Measurements from ENCODE around the gene LRGUK. TPM values are rescaled to one million over a fixed set of nuclear protein-coding genes. Genes with fewer than 3 reads are reported as not detected.

The LRGUK gene
- total RNA-seq, 1 donor from 2014 or later, result 0.05 TPM

DNA sequence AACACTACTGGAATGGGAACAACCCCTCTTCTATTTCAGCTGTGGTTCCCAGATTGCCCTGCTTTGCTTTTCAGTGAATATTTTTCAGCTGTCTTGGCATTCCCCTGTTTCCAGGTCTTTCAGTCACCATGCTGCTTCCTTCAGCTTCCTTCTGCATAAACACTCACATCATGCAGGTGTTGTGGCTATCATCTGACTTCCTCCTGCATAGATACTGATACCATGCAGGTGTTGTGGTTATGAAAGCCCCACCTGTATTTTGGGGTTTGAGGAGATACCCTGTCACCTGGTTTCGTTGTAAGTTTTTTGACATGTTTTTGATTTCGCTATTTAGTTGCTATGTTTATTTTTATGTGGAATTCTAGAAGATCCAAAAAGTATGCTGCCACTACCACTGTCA, 118.1 kb downstream of the LRGUK start:
- Mint-ChIP-seq H3K4me1 (ENCODE audit: low read depth) (no peaks in the 10 kb centered on the region), H3K27ac (no peak overlapping the region), H3K9me3 (no peaks in the 10 kb centered on the region), H3K4me3 (no peak overlapping the region), H3K36me3 (ENCODE audit: low read depth) (no peaks in the 10 kb centered on the region), H3K27me3 (ENCODE audit: insufficient read depth) (no peaks in the 10 kb centered on the region)
- no peak for DNase-seq (ENCODE audit: low spot score)
- intact Hi-C loops (cut with micrococcal nuclease), result no loop called here

DNA sequence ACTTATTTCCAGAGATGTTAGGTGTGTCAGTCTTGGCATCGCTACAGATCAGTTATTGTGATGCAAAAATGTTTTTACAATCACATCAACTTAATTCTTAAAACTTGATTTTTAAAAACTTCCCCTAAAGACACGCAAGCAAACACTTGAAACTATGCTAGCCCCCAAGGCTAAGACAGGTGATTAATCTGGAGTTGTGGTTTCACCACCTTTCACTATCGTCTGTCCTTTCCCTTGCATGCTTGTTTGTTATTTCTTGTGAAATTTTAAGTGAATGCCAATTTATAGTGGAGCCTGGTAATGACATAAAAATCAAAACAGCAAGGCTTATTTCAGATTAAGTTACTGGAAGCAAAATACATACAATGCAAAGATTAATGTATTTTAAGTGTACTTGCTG, 119.2 kb downstream of the LRGUK start:
- intact Hi-C loops (cut with micrococcal nuclease), result no loop called here
- no peaks in the 10 kb centered on the region for H3K4me1 Mint-ChIP-seq (ENCODE audit: low read depth)
- H3K9me3 Mint-ChIP-seq, result no peaks in the 10 kb centered on the region
- H3K27me3 Mint-ChIP-seq (ENCODE audit: insufficient read depth), result no peaks in the 10 kb centered on the region
- DNase-seq (ENCODE audit: low spot score), result no peak
- H3K27ac Mint-ChIP-seq, result no peak overlapping the region
- no peak overlapping the region for H3K4me3 Mint-ChIP-seq
- no peaks in the 10 kb centered on the region for H3K36me3 Mint-ChIP-seq (ENCODE audit: low read depth)

DNA sequence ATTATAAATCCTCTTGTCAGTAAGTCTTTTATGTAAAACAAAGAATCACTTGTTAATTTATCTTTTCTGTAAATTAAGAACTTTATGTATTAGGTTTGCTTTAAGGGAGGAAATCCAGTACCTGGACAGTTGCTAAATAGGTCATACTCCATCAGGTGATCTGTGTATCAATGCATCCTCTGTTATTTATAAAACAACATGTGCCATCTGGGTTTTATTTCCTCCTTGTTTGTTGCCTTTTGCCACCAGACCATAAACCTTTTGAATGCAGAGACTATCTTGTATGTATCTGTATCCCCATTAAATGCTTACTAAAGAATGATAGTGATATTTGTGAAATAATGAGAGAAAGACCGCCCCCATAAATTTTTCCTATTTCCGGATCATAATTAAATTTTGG, 119.6 kb downstream of the LRGUK start:
- intact Hi-C loops (cut with micrococcal nuclease), result no loop called here
- H3K36me3 Mint-ChIP-seq (ENCODE audit: low read depth), result no peaks in the 10 kb centered on the region
- no peak for DNase-seq (ENCODE audit: low spot score)
- no peaks in the 10 kb centered on the region for H3K9me3 Mint-ChIP-seq
- no peak overlapping the region for H3K4me3 Mint-ChIP-seq
- no peak overlapping the region for H3K27ac Mint-ChIP-seq
- no peaks in the 10 kb centered on the region for H3K27me3 Mint-ChIP-seq (ENCODE audit: insufficient read depth)
- no peaks in the 10 kb centered on the region for H3K4me1 Mint-ChIP-seq (ENCODE audit: low read depth)

DNA sequence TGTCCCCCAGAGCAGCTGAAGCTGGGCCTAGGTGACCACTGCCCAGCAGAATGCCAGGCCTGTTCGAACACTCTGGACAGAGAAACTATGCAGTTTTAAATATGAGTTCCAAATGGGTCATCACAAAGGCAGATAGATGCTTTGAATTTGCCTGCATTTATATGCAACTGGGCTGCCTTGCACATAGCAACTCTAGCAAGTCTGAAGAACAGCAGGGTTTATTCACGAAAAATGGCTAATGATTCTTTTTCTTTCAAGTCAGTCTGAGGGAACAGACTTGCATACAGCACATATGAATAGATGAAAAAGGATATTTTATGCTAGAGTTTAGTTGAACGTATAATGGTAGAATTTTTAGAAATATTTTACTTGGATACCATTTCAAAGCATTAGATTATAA, 121.1 kb downstream of the LRGUK start:
- no peaks in the 10 kb centered on the region for H3K27me3 Mint-ChIP-seq (ENCODE audit: insufficient read depth)
- no peaks in the 10 kb centered on the region for H3K9me3 Mint-ChIP-seq
- no peak overlapping the region for H3K4me3 Mint-ChIP-seq
- DNase-seq (ENCODE audit: low spot score), result no peak
- H3K36me3 Mint-ChIP-seq (ENCODE audit: low read depth), result no peaks in the 10 kb centered on the region
- intact Hi-C loops (cut with micrococcal nuclease), result no loop called here
- no peaks in the 10 kb centered on the region for H3K4me1 Mint-ChIP-seq (ENCODE audit: low read depth)
- no peak overlapping the region for H3K27ac Mint-ChIP-seq

DNA sequence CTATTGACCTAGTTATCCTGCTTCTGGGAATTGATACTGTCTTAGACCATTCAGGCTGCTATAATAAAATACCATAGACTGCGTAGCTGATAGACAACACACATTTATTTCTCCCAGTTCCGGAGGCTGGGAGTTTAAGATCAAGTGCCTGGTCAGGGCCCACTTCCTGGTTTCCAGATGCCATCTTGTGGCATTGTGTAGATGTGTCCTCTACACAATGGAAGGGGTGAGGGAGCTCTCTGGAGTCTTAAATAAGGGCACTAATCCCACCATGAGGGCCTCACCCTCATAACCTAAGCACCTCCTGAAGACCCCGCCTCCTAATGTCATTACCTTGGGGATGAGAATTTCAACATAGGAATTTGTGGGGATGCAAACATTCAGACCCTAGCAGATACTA, 127.2 kb downstream of the LRGUK start:
- Mint-ChIP-seq H3K4me1 (ENCODE audit: low read depth) (no peaks in the 10 kb centered on the region), H3K27me3 (ENCODE audit: insufficient read depth) (no peaks in the 10 kb centered on the region), H3K36me3 (ENCODE audit: low read depth) (no peaks in the 10 kb centered on the region), H3K9me3 (no peaks in the 10 kb centered on the region), H3K27ac (no peak overlapping the region), H3K4me3 (no peak overlapping the region)
- no peak for DNase-seq (ENCODE audit: low spot score)
- intact Hi-C loops (cut with micrococcal nuclease), result no loop called here

DNA sequence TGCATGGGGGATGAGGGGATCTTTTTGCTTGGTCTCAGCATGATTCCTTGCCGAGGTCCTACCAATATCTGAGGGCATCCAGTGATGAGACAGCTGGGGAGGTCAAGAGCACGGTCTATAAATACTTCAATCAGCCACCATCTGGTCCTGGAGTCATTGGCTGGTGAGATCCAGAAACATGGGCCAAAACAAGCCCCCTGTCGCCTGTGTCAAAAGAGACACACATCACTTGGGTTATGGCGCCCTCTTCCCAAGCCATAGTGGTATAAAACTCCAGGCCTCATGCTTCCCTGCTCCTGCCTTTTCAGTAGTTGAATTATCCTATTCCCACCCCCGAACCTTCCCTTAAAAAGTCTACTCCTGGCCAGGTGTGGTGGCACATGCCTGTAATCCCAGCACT, 128.7 kb downstream of the LRGUK start:
- no peak for DNase-seq (ENCODE audit: low spot score)
- Mint-ChIP-seq H3K4me3 (no peak overlapping the region), H3K9me3 (no peaks in the 10 kb centered on the region), H3K27ac (no peak overlapping the region), H3K4me1 (ENCODE audit: low read depth) (no peaks in the 10 kb centered on the region), H3K27me3 (ENCODE audit: insufficient read depth) (no peaks in the 10 kb centered on the region), H3K36me3 (ENCODE audit: low read depth) (no peaks in the 10 kb centered on the region)
- intact Hi-C loops (cut with micrococcal nuclease), result no loop called here

DNA sequence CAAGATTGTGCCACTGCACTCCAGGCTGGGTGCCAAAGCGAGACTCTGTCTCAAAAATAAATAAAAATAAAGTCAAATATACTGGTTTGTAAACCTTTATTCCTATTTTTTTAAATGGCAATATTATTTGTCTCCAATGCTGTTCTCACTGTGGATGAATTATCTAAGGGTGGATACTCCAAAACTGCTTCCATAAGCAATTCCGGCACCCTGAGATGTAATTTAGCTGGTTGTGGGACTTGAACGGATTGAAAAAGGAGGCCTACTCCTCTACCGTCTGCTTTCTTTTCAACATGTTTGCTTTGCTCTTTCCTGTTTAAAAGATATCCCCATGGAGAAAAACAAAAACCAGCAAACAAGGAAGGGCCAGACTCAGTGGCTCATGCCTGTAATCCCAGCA, 135.2 kb downstream of the LRGUK start:
- intact Hi-C loops (cut with micrococcal nuclease), result no loop called here
- Mint-ChIP-seq H3K9me3 (no peaks in the 10 kb centered on the region), H3K27me3 (ENCODE audit: insufficient read depth) (no peaks in the 10 kb centered on the region), H3K4me3 (no peak overlapping the region), H3K36me3 (ENCODE audit: low read depth) (no peaks in the 10 kb centered on the region), H3K4me1 (ENCODE audit: low read depth) (no peaks in the 10 kb centered on the region), H3K27ac (no peak overlapping the region)
- no peak for DNase-seq (ENCODE audit: low spot score)

DNA sequence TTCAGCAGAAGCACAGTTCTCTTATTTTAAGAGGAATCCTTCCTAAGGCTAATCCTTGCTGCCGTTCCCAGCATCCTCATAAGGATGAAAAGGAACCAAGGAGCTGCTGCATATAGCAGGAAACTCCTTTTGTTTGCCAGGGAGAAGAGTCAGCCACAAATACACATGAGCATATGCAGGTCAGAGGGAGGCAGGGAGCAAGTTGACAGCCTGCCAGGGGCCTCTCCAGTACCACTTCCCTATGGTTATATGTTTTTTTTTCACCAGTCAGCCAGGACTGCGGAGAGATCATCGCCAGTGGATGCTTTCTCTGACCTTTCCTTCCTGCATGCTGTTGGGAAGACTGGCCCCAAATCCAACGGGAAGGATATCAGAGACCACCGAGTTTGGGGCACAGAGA, 149.8 kb downstream of the LRGUK start:
- intact Hi-C loops (cut with micrococcal nuclease), result no loop called here
- H3K27me3 Mint-ChIP-seq (ENCODE audit: insufficient read depth), result peaks cover 15% of the 10 kb centered on the region
- no peaks in the 10 kb centered on the region for H3K4me1 Mint-ChIP-seq (ENCODE audit: low read depth)
- DNase-seq (ENCODE audit: low spot score), result no peak
- no peak overlapping the region for H3K27ac Mint-ChIP-seq
- H3K4me3 Mint-ChIP-seq, result no peak overlapping the region
- no peaks in the 10 kb centered on the region for H3K36me3 Mint-ChIP-seq (ENCODE audit: low read depth)
- H3K9me3 Mint-ChIP-seq, result no peaks in the 10 kb centered on the region

DNA sequence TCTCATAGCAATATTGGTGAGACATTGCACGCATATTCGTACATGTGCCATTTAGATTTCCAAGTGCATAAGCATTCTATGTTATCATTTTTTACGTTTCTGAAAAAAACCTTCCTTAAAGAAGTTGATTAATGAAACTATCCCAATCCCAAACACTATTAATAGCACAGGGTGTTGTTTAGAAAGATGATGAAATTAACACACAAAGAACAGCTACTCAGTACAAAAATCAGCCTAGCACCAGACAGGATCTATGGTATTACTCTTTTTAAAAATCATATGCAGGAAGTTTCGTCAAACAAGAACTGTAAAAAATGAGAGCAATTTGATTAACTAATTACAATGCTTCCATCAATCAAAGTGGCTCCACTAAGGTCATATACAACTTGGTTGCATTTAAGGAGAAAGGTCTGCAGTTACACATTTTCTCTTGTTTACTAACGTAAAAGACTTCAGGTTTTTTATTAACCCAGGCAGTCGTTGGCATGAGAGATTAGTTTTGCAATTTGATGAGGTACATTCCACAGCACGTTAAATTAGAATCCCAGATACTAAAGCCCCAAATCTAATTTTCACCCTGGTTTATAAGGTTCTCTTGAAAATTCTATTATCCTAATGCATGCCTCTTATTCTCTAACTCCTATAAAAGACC, 151.5 kb downstream of the LRGUK start:
- Mint-ChIP-seq H3K36me3 (ENCODE audit: low read depth) (no peaks in the 10 kb centered on the region), H3K27ac (no peak overlapping the region), H3K27me3 (ENCODE audit: insufficient read depth) (peaks cover 9% of the 10 kb centered on the region), H3K9me3 (no peaks in the 10 kb centered on the region), H3K4me1 (ENCODE audit: low read depth) (no peaks in the 10 kb centered on the region), H3K4me3 (no peak overlapping the region)
- no peak for DNase-seq (ENCODE audit: low spot score)
- intact Hi-C loops (cut with micrococcal nuclease), result no loop called here

DNA sequence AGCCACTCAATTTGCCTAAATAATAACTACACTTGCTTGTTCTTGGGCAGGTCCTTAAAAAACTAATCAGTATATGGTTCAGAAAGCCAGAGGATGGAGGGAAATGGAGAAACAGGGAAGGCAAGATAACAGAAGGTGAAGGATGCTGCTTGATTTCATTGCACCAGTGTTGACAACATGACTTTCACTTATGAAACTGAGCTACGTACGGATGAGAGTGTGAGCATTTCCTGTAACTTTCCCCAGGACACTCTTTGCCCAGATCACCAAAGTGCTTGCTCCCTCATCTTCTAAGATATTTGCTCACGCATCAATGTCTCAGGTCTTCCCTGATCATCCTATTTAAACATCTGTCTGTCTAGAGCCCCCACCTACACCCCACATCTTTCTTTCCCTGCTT, 152.2 kb downstream of the LRGUK start:
- Mint-ChIP-seq H3K36me3 (ENCODE audit: low read depth) (no peaks in the 10 kb centered on the region), H3K4me1 (ENCODE audit: low read depth) (no peaks in the 10 kb centered on the region), H3K27me3 (ENCODE audit: insufficient read depth) (peaks cover 9% of the 10 kb centered on the region), H3K9me3 (no peaks in the 10 kb centered on the region), H3K4me3 (no peak overlapping the region), H3K27ac (no peak overlapping the region)
- no peak for DNase-seq (ENCODE audit: low spot score)
- intact Hi-C loops (cut with micrococcal nuclease), result no loop called here

DNA sequence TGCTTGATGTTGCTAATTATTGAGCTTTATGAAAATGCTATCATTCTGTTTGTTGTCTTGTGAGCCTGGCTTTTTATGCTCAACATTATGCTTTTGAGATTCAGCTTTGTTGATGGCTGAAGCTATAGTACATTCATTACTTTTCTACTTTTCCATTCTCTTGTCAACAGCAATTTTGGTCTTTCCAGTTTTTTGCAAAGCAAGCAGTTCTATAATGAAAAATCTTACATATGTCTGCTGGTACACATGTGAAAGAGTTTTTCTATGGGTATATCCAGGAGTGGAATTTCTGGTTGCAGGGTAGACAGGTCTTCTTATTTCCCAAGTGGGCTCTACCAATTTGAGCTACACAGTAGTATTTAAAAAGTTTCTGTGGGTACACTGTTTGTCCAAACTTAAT, 152.8 kb downstream of the LRGUK start:
- Mint-ChIP-seq H3K27ac (no peak overlapping the region), H3K9me3 (no peaks in the 10 kb centered on the region), H3K36me3 (ENCODE audit: low read depth) (no peaks in the 10 kb centered on the region), H3K4me1 (ENCODE audit: low read depth) (no peaks in the 10 kb centered on the region), H3K4me3 (no peak overlapping the region), H3K27me3 (ENCODE audit: insufficient read depth) (peaks cover 9% of the 10 kb centered on the region)
- intact Hi-C loops (cut with micrococcal nuclease), result no loop called here
- no peak for DNase-seq (ENCODE audit: low spot score)

DNA sequence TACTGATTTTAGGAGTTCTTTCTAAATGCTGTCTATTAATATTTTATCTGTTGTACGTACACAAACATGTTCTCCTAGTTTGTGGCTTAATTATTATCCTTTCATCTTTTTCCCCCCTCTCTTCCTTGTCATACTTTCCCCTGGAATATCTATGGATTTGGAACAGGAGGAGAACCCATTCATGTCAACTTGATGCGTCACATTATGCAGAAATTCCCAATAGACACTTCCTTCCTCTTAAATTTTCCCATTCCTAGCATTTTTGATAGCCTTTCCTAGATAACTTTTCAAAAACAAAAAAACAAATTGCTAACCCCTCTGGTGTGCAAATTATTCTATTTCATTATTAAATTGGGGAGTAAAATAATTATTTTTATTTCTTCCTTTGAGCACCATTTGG, 153.4 kb downstream of the LRGUK start:
- no peaks in the 10 kb centered on the region for H3K4me1 Mint-ChIP-seq (ENCODE audit: low read depth)
- no peaks in the 10 kb centered on the region for H3K9me3 Mint-ChIP-seq
- intact Hi-C loops (cut with micrococcal nuclease), result no loop called here
- no peaks in the 10 kb centered on the region for H3K36me3 Mint-ChIP-seq (ENCODE audit: low read depth)
- H3K27ac Mint-ChIP-seq, result no peak overlapping the region
- DNase-seq (ENCODE audit: low spot score), result no peak
- H3K27me3 Mint-ChIP-seq (ENCODE audit: insufficient read depth), result peaks cover 12% of the 10 kb centered on the region
- no peak overlapping the region for H3K4me3 Mint-ChIP-seq

DNA sequence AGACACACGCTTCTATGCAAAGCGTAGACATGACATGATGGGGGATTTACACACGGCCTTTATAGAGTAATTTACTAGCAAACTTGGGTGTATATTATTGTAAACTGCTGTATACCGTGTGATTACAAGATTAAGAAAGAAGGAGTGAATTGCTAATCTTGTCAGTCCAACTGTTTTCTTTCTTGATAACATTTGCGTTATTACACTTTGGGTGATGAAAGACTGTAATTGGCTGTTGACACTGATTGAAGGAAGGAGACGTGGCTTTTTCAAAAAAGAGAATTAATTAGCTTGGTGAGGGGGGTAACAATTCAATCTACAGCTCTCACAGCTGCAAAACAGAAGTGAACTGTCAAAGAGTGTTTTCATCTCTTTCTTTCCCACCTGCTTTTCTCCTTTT, 156.9 kb downstream of the LRGUK start:
- H3K36me3 Mint-ChIP-seq (ENCODE audit: low read depth), result no peaks in the 10 kb centered on the region
- H3K4me1 Mint-ChIP-seq (ENCODE audit: low read depth), result no peaks in the 10 kb centered on the region
- no peak for DNase-seq (ENCODE audit: low spot score)
- peaks cover 6% of the 10 kb centered on the region for H3K27me3 Mint-ChIP-seq (ENCODE audit: insufficient read depth)
- no peak overlapping the region for H3K4me3 Mint-ChIP-seq
- intact Hi-C loops (cut with micrococcal nuclease), result no loop called here
- no peaks in the 10 kb centered on the region for H3K9me3 Mint-ChIP-seq
- no peak overlapping the region for H3K27ac Mint-ChIP-seq

DNA sequence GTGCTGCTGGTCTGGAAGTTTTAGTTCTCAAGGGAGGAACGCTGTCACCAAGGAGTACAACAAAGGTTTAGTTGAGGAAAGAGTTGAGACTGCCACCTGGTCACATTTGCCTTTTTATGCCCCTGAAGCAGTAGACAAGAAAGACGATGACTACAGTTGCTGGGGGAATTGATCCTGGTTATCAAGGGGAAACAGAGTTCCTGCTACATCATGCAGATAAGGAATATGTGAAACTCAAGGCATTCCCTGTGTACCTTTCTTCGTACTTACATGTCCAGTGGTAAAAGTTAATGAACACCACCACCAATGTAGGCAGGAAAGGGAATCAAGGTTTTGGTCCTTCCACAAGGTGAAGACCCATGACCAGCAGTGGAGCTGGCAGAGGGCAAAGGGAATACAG, 157.8 kb downstream of the LRGUK start:
- no peaks in the 10 kb centered on the region for H3K9me3 Mint-ChIP-seq
- H3K27ac Mint-ChIP-seq, result no peak overlapping the region
- no peak for DNase-seq (ENCODE audit: low spot score)
- no peak overlapping the region for H3K4me3 Mint-ChIP-seq
- H3K36me3 Mint-ChIP-seq (ENCODE audit: low read depth), result no peaks in the 10 kb centered on the region
- peaks cover 6% of the 10 kb centered on the region for H3K27me3 Mint-ChIP-seq (ENCODE audit: insufficient read depth)
- intact Hi-C loops (cut with micrococcal nuclease), result no loop called here
- no peaks in the 10 kb centered on the region for H3K4me1 Mint-ChIP-seq (ENCODE audit: low read depth)

Measured in activated T-helper 1 cell treated with anti-CD3 and anti-CD28 coated beads, Interleukin-12 subunit alpha, Interleukin-12 subunit beta, Interleukin-2, Interleukin-4 antibody, amounts not matched to agents 30 ng/mL and 10 ng/mL and 1 ng/mL, durations not matched to agents 14 hours and 24 hours and 36 hours (primary cell).